HEK293 (cell line): Measurements from ENCODE around the gene GLRX5.

Experiments
- GLI2 ChIP-seq: fragments of 450-650 bp; formaldehyde crosslinking; IDR thresholded peaks from 2 replicates; pipeline ENCODE4; 2017; ENCODE audit warnings: missing biosample characterization, missing genetic modification characterization, low read depth, borderline replicate concordance
- ZBTB8A ChIP-seq: fragments of 450-650 bp; formaldehyde crosslinking; IDR thresholded peaks from 2 replicates; pipeline ENCODE4 v1.5.1; 2016; ENCODE audit warnings: missing biosample characterization, missing genetic modification characterization
- ZNF239 ChIP-seq: fragments of 450-650 bp; formaldehyde crosslinking; IDR thresholded peaks from 2 replicates; pipeline ENCODE4 v1.5.1; 2016; ENCODE audit warnings: missing biosample characterization, missing genetic modification characterization
- ZNF248 ChIP-seq: fragments of 450-650 bp; formaldehyde crosslinking; IDR thresholded peaks from 2 replicates; pipeline ENCODE4 v1.5.1; 2017; ENCODE audit warnings: missing biosample characterization, missing genetic modification characterization
- ZNF292 ChIP-seq: fragments of 450-650 bp; formaldehyde crosslinking; IDR thresholded peaks from 2 replicates; pipeline ENCODE4 v1.5.1; 2016; ENCODE audit warnings: low read depth, missing biosample characterization, missing genetic modification characterization, borderline replicate concordance
- TF ChIP-seq, protein P1 (sequence below): fragments of 450-650 bp; formaldehyde crosslinking; IDR thresholded peaks from 2 replicates; pipeline ENCODE4 v1.5.1; 2017; ENCODE audit warnings: missing biosample characterization, missing genetic modification characterization
- TF ChIP-seq, protein P2 (sequence below): fragments of 450-650 bp; formaldehyde crosslinking; IDR thresholded peaks from 2 replicates; pipeline ENCODE4 v1.5.1; 2016; ENCODE audit warnings: missing biosample characterization, missing genetic modification characterization
- TF ChIP-seq, protein P3 (sequence below): fragments of 450-650 bp; formaldehyde crosslinking; IDR thresholded peaks from 2 replicates; pipeline ENCODE4 v1.5.1; 2016; ENCODE audit warnings: missing biosample characterization, missing genetic modification characterization
- TF ChIP-seq, protein P4 (sequence below): fragments of 450-650 bp; formaldehyde crosslinking; IDR thresholded peaks from 2 replicates; pipeline ENCODE4 v1.5.1; 2016; ENCODE audit warnings: missing biosample characterization, missing genetic modification characterization, low read depth
- TF ChIP-seq, protein P5 (sequence below): IDR thresholded peaks from 2 replicates; pipeline ENCODE4 v1.6.1; 2011; ENCODE audit warnings: mild to moderate bottlenecking, low read depth, low read length, borderline replicate concordance

DNA sequence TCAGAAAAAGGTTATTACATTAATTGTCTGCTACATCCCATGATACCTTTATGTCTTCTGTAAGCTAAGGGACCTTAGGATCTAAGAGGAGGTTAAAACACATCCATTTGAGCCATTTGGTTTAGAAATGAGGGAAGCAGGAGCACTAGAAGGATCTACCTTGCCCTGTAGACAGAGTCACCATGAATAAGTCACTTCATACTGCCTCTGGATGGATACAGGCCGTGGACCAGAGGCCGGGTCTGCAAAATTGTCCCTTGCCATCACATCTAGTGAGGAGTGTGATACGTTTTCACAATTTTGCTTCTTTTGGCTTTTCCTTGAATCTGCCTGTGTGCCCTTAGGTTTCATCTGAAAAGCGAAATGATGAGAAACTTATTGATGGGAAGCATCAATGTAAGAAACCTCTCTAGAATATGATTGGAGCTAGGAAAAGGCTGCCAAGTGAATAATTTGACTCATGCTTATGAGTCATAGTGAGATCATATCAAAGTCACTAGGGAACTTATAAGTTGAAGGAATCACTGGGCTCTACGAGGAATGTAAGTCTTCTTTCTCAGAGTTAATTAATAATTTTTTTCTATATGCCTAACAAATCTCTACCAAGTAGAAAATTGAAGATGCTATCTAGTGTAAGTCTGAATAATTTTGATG is 10.8 kb downstream of the GLRX5 start:
- TF ChIP-seq ZNF239 (no peak), ZNF248 (no peak), ZNF292 (tag by site-specific recombination) (no peak), GLI2 (tag by site-specific recombination) (no peak), ZBTB8A (tag by site-specific recombination) (no peak)
- TF ChIP-seq, protein P1, sequence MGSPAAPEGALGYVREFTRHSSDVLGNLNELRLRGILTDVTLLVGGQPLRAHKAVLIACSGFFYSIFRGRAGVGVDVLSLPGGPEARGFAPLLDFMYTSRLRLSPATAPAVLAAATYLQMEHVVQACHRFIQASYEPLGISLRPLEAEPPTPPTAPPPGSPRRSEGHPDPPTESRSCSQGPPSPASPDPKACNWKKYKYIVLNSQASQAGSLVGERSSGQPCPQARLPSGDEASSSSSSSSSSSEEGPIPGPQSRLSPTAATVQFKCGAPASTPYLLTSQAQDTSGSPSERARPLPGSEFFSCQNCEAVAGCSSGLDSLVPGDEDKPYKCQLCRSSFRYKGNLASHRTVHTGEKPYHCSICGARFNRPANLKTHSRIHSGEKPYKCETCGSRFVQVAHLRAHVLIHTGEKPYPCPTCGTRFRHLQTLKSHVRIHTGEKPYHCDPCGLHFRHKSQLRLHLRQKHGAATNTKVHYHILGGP (tag by site-specific recombination), result no peak
- TF ChIP-seq, protein P2, sequence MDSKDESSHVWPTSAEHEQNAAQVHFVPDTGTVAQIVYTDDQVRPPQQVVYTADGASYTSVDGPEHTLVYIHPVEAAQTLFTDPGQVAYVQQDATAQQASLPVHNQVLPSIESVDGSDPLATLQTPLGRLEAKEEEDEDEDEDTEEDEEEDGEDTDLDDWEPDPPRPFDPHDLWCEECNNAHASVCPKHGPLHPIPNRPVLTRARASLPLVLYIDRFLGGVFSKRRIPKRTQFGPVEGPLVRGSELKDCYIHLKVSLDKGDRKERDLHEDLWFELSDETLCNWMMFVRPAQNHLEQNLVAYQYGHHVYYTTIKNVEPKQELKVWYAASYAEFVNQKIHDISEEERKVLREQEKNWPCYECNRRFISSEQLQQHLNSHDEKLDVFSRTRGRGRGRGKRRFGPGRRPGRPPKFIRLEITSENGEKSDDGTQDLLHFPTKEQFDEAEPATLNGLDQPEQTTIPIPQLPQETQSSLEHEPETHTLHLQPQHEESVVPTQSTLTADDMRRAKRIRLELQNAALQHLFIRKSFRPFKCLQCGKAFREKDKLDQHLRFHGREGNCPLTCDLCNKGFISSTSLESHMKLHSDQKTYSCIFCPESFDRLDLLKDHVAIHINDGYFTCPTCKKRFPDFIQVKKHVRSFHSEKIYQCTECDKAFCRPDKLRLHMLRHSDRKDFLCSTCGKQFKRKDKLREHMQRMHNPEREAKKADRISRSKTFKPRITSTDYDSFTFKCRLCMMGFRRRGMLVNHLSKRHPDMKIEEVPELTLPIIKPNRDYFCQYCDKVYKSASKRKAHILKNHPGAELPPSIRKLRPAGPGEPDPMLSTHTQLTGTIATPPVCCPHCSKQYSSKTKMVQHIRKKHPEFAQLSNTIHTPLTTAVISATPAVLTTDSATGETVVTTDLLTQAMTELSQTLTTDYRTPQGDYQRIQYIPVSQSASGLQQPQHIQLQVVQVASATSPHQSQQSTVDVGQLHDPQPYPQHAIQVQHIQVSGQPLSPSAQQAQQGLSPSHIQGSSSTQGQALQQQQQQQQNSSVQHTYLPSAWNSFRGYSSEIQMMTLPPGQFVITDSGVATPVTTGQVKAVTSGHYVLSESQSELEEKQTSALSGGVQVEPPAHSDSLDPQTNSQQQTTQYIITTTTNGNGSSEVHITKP (tag by site-specific recombination), result no peak
- TF ChIP-seq, protein P3, sequence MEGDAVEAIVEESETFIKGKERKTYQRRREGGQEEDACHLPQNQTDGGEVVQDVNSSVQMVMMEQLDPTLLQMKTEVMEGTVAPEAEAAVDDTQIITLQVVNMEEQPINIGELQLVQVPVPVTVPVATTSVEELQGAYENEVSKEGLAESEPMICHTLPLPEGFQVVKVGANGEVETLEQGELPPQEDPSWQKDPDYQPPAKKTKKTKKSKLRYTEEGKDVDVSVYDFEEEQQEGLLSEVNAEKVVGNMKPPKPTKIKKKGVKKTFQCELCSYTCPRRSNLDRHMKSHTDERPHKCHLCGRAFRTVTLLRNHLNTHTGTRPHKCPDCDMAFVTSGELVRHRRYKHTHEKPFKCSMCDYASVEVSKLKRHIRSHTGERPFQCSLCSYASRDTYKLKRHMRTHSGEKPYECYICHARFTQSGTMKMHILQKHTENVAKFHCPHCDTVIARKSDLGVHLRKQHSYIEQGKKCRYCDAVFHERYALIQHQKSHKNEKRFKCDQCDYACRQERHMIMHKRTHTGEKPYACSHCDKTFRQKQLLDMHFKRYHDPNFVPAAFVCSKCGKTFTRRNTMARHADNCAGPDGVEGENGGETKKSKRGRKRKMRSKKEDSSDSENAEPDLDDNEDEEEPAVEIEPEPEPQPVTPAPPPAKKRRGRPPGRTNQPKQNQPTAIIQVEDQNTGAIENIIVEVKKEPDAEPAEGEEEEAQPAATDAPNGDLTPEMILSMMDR (tag by site-specific recombination), result no peak
- TF ChIP-seq, protein P4, sequence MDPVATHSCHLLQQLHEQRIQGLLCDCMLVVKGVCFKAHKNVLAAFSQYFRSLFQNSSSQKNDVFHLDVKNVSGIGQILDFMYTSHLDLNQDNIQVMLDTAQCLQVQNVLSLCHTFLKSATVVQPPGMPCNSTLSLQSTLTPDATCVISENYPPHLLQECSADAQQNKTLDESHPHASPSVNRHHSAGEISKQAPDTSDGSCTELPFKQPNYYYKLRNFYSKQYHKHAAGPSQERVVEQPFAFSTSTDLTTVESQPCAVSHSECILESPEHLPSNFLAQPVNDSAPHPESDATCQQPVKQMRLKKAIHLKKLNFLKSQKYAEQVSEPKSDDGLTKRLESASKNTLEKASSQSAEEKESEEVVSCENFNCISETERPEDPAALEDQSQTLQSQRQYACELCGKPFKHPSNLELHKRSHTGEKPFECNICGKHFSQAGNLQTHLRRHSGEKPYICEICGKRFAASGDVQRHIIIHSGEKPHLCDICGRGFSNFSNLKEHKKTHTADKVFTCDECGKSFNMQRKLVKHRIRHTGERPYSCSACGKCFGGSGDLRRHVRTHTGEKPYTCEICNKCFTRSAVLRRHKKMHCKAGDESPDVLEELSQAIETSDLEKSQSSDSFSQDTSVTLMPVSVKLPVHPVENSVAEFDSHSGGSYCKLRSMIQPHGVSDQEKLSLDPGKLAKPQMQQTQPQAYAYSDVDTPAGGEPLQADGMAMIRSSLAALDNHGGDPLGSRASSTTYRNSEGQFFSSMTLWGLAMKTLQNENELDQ, result no peak
- TF ChIP-seq, protein P5, sequence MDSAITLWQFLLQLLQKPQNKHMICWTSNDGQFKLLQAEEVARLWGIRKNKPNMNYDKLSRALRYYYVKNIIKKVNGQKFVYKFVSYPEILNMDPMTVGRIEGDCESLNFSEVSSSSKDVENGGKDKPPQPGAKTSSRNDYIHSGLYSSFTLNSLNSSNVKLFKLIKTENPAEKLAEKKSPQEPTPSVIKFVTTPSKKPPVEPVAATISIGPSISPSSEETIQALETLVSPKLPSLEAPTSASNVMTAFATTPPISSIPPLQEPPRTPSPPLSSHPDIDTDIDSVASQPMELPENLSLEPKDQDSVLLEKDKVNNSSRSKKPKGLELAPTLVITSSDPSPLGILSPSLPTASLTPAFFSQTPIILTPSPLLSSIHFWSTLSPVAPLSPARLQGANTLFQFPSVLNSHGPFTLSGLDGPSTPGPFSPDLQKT, result no peak
